Stimulated activated CD8-positive, alpha-beta memory T cell treated with anti-CD3 and anti-CD28 coated beads, Interleukin-2, amount 100 ng/mL, for 1 hour (primary cell): ENCODE data around the gene CENPVL1.
"Not testable (repeated sequence)": the region's sequence is repeated elsewhere in the genome, so short reads cannot be mapped to it uniquely, and the experiment has no call there.

Experiments used
- DNase-seq, 2 donors: peaks; one replicate each; pipeline ENCODE4 v3.0.0-alpha.2; 2020; ENCODE audit warnings: low read depth in 2 of 2

Gene CENPVL1

DNA sequence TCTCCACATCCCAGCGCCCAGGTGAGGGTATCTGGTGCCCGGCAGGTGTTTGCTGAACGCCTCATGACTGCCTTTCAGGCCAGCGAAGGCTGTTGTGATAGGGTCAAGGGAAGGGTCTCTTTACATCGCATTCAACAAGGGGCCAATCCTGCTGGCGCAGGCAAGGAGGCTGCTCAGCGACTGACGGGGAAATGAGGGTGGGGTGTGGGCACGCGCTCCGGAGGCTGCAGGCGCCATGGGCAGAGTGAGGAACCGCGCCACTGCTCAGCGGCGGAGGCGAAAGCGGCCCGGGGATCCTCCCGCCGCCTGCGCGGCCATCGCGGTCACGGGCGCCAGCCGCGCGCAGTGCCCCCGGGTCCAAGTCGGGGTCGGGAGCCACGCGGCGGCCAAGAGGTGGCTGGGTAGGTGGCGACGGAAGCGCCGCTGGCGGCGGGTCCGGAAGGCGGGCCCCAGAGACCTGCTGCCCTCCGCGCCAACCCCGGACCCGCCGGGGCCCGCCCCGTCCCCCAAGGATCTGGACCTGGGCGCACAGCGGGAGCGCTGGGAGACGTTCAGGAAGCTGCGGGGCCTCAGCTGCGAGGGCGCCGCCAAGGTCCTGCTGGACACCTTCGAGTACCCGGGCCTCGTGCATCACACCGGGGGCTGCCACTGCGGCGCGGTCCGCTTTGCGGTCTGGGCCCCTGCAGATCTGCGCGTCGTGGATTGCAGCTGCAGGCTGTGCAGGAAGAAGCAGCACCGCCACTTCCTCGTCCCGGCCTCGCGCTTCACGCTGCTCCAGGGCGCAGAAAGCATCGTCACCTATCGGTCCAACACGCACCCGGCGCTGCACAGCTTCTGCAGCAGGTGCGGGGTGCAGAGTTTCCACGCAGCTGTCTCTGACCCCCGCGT is at the start of gene CENPVL1:
CENPVL1 (plus strand) TSS at position 236 of the 888 bp plus-strand sequence; CDS start at position 236, 0 bp downstream.
- DNase-seq = not testable (repeated sequence)

DNA sequence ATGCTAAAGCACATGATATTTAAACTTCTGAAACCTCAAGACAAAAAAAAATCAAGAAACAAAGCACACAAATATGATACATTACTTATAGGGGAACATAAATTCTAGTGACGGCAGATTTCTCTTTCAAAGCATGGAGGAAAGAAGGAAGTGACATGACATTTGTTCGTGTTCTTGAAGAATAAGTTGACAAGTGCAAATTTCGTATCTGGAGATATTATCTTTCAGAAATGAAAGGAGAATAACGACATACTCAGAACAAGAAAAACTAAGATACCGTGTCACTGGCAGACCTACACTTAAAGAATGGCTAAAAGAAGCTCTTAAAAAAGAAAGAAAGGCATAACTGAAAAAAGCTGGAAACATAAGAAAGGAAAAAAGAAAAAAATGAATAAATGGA is 44.3 kb upstream of the CENPVL1 start:
- no peak for DNase-seq

DNA sequence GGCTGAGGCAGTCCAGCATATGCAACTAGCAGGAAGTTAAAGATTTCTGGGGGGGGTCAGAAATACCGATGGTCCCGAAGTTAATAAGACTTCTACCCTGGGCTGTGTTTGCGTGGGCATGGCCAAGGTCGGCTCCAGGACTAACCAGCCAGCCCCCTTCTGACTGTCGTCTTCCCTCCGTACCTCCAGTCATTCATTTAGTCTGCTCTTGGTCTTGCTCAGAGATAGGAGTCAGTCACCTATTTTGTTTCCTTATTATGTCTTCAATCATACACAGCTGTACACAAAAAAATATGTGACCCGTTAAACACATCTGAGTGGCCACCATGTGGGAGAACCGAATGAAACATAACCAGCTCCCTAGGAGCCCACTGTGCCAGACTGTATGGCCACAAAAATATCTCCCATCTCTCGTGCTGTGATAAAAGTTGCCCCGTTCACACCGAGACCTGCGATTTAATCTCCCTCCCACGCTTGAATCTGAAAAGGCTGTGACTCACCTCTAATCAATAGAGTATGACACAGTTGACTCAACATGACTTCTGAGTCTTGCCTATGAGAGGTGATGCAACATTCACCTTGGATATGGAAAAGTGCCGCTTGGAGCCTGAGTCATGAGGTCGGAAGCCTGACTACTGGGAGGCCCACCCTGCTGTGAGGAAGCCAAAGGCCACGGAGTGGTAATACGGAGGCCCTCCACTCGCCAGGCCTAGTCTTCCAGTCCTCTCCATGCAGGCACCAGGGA is 30.5 kb upstream of the CENPVL1 start:
- not testable (repeated sequence) for DNase-seq

DNA sequence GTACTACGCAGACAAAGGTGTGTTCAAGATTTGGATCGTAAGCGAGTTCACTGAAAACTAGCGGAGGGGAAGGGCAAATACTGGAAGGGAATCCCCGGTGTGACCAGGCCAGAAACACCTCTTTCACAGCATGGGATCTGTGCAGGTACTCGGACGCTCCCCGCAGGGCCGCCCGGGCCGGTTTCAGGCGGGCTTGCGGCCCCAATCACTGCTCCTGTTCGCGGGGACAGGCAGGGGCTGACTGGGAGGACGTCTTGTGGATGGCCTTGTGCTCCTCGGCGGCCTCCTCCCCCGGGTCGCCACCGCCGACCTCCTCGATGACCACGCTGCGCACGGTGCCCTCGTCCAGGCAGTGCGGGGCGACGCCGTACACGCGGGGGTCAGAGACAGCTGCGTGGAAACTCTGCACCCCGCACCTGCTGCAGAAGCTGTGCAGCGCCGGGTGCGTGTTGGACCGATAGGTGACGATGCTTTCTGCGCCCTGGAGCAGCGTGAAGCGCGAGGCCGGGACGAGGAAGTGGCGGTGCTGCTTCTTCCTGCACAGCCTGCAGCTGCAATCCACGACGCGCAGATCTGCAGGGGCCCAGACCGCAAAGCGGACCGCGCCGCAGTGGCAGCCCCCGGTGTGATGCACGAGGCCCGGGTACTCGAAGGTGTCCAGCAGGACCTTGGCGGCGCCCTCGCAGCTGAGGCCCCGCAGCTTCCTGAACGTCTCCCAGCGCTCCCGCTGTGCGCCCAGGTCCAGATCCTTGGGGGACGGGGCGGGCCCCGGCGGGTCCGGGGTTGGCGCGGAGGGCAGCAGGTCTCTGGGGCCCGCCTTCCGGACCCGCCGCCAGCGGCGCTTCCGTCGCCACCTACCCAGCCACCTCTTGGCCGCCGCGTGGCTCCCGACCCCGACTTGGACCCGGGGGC is 28.2 kb upstream of the CENPVL1 start:
- DNase-seq = not testable (repeated sequence)

DNA sequence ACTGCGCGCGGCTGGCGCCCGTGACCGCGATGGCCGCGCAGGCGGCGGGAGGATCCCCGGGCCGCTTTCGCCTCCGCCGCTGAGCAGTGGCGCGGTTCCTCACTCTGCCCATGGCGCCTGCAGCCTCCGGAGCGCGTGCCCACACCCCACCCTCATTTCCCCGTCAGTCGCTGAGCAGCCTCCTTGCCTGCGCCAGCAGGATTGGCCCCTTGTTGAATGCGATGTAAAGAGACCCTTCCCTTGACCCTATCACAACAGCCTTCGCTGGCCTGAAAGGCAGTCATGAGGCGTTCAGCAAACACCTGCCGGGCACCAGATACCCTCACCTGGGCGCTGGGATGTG is 27.6 kb upstream of the CENPVL1 start, which contains the start of gene CENPVL2:
CENPVL2 (minus strand) TSS at position 112 of the 343 bp plus-strand sequence; CDS start at position 112, 0 bp downstream.
- not testable (repeated sequence) for DNase-seq

DNA sequence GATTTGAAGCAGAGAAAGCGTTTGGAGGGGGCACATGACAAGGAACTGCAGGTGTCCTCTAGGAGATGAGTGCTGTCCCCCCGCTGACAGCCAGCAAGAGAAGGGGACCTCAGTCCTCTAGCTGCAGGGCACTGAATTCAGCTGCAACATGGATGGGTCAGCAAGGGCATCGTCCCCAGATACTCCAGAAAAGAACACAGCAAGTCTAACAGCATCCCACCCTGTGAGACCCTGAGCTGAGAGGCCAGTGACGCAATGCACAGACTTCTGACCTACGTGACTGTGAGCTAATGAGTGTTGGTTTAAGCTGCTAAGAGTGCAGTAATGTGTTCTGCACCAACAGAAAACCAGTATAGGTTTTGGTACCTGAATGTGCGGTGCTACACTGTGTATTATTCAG is 16.1 kb upstream of the CENPVL1 start:
- no peak for DNase-seq

DNA sequence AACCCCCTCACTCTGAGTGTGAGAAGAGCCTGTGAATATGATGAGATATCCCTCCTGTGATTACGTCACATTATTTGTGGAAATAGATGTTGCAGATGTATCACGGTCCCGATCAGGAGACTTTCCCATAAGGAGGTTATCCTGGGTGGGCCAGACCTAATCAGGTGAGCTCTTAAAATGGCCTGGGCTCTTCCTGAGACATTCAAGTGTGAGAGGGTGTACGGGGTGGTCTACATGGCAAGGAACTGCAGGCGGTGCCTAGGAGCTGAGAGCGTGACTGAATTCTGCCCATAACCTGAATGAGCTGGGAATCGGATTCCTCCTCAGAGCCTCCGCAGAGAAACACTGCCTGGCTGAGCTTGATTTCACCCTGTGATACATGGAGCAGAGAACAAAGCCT is 12.9 kb upstream of the CENPVL1 start:
- no peak for DNase-seq

DNA sequence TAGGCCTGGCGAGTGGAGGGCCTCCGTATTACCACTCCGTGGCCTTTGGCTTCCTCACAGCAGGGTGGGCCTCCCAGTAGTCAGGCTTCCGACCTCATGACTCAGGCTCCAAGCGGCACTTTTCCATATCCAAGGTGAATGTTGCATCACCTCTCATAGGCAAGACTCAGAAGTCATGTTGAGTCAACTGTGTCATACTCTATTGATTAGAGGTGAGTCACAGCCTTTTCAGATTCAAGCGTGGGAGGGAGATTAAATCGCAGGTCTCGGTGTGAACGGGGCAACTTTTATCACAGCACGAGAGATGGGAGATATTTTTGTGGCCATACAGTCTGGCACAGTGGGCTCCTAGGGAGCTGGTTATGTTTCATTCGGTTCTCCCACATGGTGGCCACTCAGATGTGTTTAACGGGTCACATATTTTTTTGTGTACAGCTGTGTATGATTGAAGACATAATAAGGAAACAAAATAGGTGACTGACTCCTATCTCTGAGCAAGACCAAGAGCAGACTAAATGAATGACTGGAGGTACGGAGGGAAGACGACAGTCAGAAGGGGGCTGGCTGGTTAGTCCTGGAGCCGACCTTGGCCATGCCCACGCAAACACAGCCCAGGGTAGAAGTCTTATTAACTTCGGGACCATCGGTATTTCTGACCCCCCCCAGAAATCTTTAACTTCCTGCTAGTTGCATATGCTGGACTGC is 2.8 kb downstream of the CENPVL1 start:
- not testable (repeated sequence) for DNase-seq

DNA sequence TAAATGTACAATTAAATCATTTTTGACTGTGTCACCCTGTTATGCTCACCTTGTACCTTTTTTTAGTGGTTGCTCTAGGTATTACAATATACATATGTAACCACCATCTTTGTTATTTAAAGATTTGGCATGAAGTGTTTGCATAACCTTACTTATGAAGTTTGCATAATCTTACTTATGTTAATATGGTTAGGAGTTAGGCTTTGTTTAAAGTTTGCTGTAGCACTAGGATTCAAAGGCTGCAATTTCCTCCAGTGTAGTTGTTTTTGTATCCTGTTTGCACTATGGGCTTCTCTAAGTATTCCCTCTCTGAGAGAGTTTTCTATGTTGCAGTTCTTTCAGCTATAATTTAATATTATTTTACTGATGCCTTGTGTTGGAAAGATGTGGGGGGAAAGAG is 17.9 kb downstream of the CENPVL1 start:
- DNase-seq = no peak

DNA sequence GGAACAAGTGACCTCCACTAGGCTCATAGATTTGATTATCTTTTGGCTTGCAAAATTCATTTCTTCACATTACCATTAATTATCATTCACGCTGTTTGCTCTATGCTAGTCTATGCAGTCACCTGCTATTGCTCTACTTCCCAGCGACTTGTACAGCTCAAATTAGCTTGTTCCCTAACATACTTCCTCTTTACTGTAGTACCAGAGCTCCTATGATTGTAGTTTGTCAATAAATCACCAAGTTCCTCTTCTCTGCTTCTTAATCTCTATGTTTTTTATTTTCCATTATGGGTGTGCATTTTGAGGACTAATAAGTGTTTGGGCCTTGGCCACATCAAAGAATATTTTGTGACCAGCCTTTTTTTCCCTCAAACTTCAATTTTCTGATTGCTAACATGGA is 26.8 kb downstream of the CENPVL1 start:
- DNase-seq = no peak

DNA sequence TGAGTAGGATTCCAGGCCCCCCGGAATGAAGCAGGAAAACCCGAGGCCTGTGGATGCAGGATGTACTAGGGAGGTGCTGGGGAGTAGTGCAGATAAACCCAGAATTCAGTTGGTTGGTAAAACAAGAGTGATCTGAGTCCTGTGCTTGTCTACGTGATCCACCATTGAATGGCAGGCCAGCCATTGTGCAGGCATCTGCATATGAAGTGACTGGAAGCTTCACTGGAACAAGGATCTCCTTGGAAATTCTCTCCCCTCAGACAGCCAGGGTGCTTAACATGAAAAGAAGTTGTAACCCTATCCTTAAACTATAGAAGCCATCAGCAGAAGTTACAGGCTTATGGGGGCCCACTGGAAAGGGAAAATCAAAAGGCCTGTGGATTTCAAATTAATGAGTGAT is 32.3 kb downstream of the CENPVL1 start:
- no peak for DNase-seq

DNA sequence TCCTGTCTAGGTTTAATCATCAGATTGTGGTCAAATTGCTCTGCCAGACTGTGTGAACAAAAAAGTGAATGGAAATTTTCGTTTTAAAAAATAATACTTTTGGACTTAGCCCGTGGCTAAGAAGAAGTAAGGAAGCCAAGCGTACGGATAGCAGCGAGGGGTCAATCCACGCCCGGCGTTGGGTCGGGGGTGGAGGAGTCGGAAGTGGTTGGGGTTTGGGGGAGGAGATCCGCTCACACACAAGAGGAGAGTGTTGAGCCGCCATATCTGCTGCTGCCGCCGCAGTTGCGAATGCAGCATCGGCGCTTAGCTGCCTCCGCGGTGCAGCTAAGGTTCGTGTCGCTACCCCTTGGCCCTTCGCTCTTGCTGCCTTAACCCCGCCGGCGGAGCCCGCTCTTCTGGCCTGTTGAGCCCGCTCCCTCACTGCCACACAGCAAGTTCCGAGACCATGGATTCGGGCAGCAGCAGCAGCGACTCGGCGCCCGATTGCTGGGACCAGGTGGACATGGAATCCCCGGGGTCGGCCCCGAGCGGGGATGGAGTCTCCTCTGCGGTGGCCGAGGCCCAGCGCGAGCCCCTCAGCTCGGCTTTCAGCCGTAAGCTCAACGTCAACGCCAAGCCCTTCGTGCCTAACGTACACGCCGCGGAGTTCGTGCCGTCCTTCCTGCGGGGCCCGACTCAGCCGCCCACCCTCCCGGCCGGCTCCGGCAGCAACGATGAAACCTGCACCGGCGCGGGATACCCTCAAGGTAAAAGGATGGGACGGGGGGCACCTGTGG is 33.1 kb downstream of the CENPVL1 start, which contains the start of gene GSPT2:
GSPT2 (plus strand) TSS at position 264 of the 779 bp plus-strand sequence; CDS start at position 449, 185 bp downstream.
- peak; percentile 9 to 11 for DNase-seq

DNA sequence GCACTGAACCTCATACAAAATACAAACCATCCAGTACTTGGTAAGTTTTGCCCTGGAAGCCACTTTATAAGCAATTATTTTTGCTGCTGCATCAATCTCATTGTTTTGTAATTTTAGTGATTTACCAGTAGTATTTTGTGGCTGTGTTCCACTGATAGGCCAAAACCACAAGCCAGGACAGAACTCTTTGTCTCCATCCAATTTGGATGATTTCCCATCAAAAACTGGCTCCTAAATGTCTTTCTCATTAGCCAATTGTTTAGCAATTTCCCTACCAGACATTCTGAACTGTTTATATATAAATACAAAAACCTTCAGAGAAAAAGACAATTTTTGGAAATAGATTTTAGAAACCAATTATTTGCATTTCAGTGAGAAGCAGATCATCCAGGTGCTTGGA is 37.4 kb downstream of the CENPVL1 start:
- DNase-seq = no peak

DNA sequence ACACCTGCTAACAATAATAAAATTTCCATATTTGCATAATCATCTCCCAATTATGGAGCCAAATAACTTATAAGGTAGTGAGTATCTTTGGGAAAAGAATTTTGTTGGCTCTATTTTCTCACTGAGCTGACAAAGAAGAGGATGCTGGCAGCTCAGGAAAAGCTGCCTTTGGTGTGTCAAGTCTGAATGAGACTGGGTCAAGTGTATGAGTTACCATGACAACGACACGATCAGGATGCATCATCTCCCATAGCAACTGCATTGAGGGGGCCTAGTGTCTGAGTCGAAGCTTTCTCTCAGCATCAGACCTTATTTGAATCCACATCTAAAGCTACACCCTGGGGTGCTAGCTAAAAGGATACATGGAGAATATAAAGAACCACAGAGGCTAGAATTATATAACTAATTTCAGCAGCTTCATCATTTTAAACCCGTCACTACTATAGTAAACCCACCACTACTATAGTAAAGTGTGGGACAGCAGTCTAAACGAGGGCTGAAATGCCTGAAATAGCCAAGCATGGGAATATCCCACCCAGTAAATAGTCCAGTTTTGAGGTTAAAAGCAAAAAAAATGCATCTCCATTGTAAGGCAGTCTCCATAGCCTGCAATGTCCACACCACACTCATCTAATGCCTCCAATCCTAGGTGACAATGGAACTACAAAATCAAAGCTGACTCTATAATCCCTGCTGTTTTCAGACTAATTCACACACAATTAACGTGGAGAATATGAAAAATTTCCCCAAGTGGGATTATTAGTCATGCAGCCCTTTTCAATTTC is 48.9 kb downstream of the CENPVL1 start:
- no peak for DNase-seq

DNA sequence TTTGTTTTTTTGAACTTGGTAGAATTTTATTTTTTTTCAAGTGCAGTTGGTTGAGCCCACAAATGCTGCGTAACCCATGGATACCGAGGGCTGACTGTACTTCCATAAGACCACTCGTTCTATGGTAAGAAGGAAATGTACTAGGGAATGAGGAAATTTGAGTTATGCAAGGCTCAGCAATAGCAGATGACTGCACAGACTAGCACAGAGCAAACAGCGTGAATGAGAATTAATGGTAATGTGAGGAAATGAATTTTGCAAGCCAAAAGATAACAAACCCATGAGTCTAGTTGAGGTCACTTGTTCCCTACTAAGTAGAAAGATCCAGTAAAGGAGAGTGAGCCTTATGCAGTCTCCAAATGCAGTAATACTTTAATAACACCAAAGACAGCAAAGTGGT is 50.3 kb downstream of the CENPVL1 start:
- DNase-seq = no peak
